HFF-Myc (cell line): ENCODE results near the gene HS3ST2.

ENCODE experiments used
- DNase-seq: peaks from one replicate; pipeline ENCODE4 v3.0.0-alpha.2; 2011; ENCODE audit warnings: low read depth; ENCODE audit errors: extremely low read depth
- H3K4me3 ChIP-seq: replicated peaks from 2 replicates; pipeline ENCODE4 v1.5.1; 2011; ENCODE audit warnings: low read depth, mild to moderate bottlenecking, control low read depth, low read length
- CTCF ChIP-seq: IDR thresholded peaks from 2 replicates; pipeline ENCODE4 v1.5.1; 2012; ENCODE audit warnings: mild to moderate bottlenecking, low read depth, low read length, control low read depth; ENCODE audit errors: missing control alignments

Gene HS3ST2

DNA sequence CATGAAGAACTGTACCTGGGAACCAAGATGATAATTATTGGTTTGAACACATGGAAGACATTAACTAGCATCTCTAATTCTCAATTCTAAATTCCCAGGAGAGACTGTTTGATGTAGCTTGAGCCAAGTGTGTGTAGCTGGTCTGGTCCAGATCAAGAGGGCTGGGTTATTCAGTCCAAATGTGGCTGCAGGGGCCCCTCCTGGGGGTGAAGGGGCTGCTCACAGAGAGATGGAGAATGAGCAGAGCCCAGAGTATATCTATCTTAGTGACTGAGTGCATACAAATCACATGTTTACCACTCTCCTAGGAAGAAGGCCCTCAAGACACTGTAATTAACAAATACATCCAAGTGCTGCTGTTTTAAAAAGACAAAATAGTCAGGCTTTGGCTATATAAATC, 50.4 kb downstream of the HS3ST2 start:
- TF ChIP-seq CTCF, result no peak
- DNase-seq, result no peak

DNA sequence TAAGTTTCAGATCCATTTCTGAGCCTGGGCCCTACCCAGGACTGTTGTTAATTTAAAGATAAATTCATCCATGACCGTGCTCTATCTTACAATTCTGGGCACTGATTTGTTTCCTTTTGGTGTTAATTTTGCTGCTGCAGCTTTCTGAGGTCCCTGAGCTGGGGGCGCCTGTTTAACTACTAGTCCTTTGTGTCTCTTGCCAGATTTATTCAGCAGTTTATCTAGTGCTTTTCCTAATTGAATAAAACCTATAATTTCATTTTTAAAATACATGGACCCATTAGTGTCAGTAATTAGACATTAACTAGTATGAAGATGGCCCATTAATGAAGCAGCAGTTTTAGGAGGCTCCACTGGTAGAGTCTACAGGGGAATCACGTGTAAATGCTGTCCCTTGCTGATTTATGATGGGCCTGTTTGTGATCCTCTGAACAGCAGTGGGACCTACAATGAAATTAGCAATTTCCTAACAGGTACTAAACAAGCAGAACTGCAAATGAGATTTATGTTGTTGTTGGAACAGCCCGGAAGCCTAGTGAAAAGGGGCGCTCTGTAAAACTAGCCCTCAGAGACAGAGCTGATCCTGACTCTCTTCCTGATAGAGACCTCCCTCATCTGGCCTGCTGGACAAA, 54.7 kb downstream of the HS3ST2 start:
- DNase-seq, result no peak
- no peak overlapping the region for H3K4me3 ChIP-seq
- no peak for TF ChIP-seq CTCF

More for the DNA sequence above, 50.4 kb downstream of the HS3ST2 start:
- H3K4me3 ChIP-seq, result no peak overlapping the region

GRCh38 chr16:22871861-22872260, 57.9 kb downstream of the HS3ST2 start:
- no peak for DNase-seq
- H3K4me3 ChIP-seq, result no peak overlapping the region
- TF ChIP-seq CTCF, result no peak

GRCh38 chr16:22874394-22874793, 60.4 kb downstream of the HS3ST2 start:
- no peak for TF ChIP-seq CTCF
- no peak overlapping the region for H3K4me3 ChIP-seq
- DNase-seq, result no peak

DNA sequence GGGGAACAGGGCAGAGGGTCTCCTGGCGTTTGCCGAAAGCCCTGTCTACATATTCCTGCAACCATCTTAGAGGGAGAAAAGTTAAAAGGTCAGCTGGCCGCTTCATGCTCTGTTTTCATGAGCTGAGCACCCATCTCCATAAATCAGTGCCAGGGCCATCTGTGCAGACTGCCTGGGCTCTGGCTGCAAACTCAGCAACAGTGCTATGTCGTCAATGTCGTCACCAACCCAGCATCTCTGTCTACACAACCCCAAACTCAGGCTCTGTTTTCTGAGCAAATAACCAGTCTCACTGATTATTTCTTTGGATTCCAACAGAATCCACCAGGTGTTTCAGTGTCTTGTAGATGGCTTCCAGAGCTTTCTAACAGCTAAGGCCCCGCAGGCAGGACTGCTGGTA, 65.0 kb downstream of the HS3ST2 start:
- DNase-seq, result no peak
- H3K4me3 ChIP-seq, result no peak overlapping the region
- TF ChIP-seq CTCF, result no peak

DNA sequence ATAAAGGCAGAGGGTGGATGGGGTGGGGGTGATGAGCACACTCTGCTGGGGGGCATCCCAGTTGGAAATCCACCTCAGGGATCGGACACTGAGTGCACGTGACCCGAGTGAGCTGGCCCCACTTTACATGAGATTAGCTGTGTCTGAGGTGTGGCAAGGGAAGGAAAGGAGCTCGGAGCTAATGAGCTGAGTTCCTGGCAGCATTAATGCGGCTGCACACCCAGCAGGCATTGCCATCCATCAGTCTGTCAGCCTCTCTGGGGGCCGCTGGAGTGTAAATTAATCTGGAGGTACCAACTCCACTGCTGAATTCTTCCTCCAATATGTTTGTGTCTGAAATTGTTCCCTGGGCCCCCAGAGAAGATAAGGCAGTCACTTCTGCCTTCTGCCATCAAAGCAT, 65.5 kb downstream of the HS3ST2 start:
- no peak for TF ChIP-seq CTCF
- DNase-seq, result no peak
- H3K4me3 ChIP-seq, result no peak overlapping the region

DNA sequence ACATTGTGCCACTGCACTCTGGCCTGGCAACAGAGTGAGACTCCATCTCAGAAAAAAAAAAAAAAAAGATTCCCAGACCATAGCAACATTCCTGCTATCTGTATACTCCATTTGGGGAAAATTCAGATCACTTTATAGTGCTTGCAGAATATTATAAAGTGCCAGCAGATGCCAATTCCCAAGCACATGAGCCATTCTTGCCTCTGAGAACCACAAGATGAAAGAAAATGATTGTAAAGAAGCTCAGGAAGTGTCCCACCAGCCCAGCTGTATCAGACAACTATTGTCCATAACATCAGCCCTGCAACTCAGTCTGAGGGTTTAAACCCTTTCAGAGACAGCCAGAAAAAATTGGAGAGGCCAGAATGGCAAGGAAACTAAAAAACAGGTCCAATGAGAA, 69.0 kb downstream of the HS3ST2 start:
- TF ChIP-seq CTCF, result no peak
- DNase-seq, result no peak
- no peak overlapping the region for H3K4me3 ChIP-seq
